GM19463 (cell line): Measurements from ENCODE around the gene TCN2.
"Not testable (repeated sequence)": the region's sequence is repeated elsewhere in the genome, so short reads cannot be mapped to it uniquely, and the experiment has no call there.

Experiments used
- ATAC-seq: cut with Tn5 transposase; IDR thresholded peaks from one replicate; pipeline ENCODE4 v1.9.1; 2021; ENCODE audit warnings: mild to moderate bottlenecking, moderate library complexity; ENCODE audit not compliant: unreplicated experiment

Gene TCN2

GRCh38 chr22:30643055-30643875, 36.3 kb downstream of the TCN2 start:
- ATAC-seq: no peak

- ATAC-seq: no peak
Measured at GRCh38 chr22:30646518-30647160, 39.7 kb downstream of the TCN2 start.

- ATAC-seq: no peak
Measured at GRCh38 chr22:30647536-30647935, 40.6 kb downstream of the TCN2 start.

GRCh38 chr22:30648825-30649224, 41.9 kb downstream of the TCN2 start:
- no peak for ATAC-seq

GRCh38 chr22:30649430-30650007, 42.5 kb downstream of the TCN2 start:
- ATAC-seq: peak; percentile 94

- no peak for ATAC-seq
Measured at GRCh38 chr22:30650508-30651116, 43.6 kb downstream of the TCN2 start.

GRCh38 chr22:30652852-30653251, 45.9 kb downstream of the TCN2 start:
- no peak for ATAC-seq

GRCh38 chr22:30654361-30654760, 47.4 kb downstream of the TCN2 start:
- no peak for ATAC-seq

GRCh38 chr22:30655532-30655931, 48.6 kb downstream of the TCN2 start:
- ATAC-seq: no peak

- no peak for ATAC-seq
Measured at GRCh38 chr22:30662040-30662439, 55.1 kb downstream of the TCN2 start.

GRCh38 chr22:30664798-30665197, 57.8 kb downstream of the TCN2 start:
- no peak for ATAC-seq

- no peak for ATAC-seq
Measured at GRCh38 chr22:30665266-30665665, 58.3 kb downstream of the TCN2 start.

GRCh38 chr22:30665786-30666185, 58.8 kb downstream of the TCN2 start:
- no peak for ATAC-seq

GRCh38 chr22:30667107-30667493, 60.1 kb downstream of the TCN2 start:
- no peak for ATAC-seq

GRCh38 chr22:30667494-30668385, 60.8 kb downstream of the TCN2 start, which contains the start of gene DUSP18:
Gene DUSP18 (minus strand): TSS chr22:30667875. CDS start chr22:30664003, 3,872 bp downstream.
- ATAC-seq: peak; percentile 91

- ATAC-seq: no peak
Measured at GRCh38 chr22:30668386-30668710, 61.4 kb downstream of the TCN2 start.

- ATAC-seq: no peak
Measured at GRCh38 chr22:30671071-30671470, 64.1 kb downstream of the TCN2 start.

- ATAC-seq: no peak
Measured at GRCh38 chr22:30673136-30673535, 66.2 kb downstream of the TCN2 start.

GRCh38 chr22:30674482-30674881, 67.5 kb downstream of the TCN2 start:
- ATAC-seq: no peak

GRCh38 chr22:30675436-30675835, 68.5 kb downstream of the TCN2 start:
- ATAC-seq: no peak

- ATAC-seq: not testable (repeated sequence)
Measured at GRCh38 chr22:30676565-30676964, 69.6 kb downstream of the TCN2 start.
